Kidney epithelial cell (primary cell): ENCODE results near the gene MAP3K4. TPM values are rescaled to one million over a fixed set of nuclear protein-coding genes. Genes with fewer than 3 reads are reported as not detected.
"Not testable (repeated sequence)": the region's sequence is repeated elsewhere in the genome, so short reads cannot be mapped to it uniquely, and the experiment has no call there.

Experiments used
- DNase-seq: peaks from one replicate; pipeline ENCODE4 v3.0.0-alpha.2; 2010; ENCODE audit warnings: low read depth
- H3K27me3 ChIP-seq: 2 replicates; pipeline ENCODE4 v1.6.0; 2011; ENCODE audit warnings: low read length; ENCODE audit not compliant: control insufficient read depth, insufficient read depth
- H3K36me3 ChIP-seq: 2 replicates; pipeline ENCODE4 v1.5.1; 2011; ENCODE audit warnings: low read length; ENCODE audit not compliant: control insufficient read depth, insufficient read depth
- H3K4me3 ChIP-seq: 2 replicates; pipeline ENCODE4 v1.5.1; 2011; ENCODE audit warnings: low read depth, mild to moderate bottlenecking, control low read depth, low read length
- total RNA-seq: library from RNA; depleted of rRNA; stranded (reverse); fragments of >200 nt; gene quantifications from 2 replicates; pipeline ENCODE4 v1.2.3, GENCODE V29; 2015
- TF ChIP-seq, protein P1 (sequence below): IDR thresholded peaks from 2 replicates; pipeline ENCODE4 v1.5.1; 2011; ENCODE audit warnings: mild to moderate bottlenecking, moderate library complexity, low read length, control low read depth, inconsistent platforms; ENCODE audit not compliant: insufficient read depth, poor library complexity, severe bottlenecking

MAP3K4 gene
- total RNA-seq, 1 donor from 2014 or later, result 22.5 TPM

- Histone ChIP-seq H3K36me3 (no peaks in the 10 kb centered on the region), H3K4me3 (no peak overlapping the region), H3K27me3 (no peaks in the 10 kb centered on the region)
- peak; percentile 48 for DNase-seq
- TF ChIP-seq, protein P1, sequence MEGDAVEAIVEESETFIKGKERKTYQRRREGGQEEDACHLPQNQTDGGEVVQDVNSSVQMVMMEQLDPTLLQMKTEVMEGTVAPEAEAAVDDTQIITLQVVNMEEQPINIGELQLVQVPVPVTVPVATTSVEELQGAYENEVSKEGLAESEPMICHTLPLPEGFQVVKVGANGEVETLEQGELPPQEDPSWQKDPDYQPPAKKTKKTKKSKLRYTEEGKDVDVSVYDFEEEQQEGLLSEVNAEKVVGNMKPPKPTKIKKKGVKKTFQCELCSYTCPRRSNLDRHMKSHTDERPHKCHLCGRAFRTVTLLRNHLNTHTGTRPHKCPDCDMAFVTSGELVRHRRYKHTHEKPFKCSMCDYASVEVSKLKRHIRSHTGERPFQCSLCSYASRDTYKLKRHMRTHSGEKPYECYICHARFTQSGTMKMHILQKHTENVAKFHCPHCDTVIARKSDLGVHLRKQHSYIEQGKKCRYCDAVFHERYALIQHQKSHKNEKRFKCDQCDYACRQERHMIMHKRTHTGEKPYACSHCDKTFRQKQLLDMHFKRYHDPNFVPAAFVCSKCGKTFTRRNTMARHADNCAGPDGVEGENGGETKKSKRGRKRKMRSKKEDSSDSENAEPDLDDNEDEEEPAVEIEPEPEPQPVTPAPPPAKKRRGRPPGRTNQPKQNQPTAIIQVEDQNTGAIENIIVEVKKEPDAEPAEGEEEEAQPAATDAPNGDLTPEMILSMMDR, result no peak
Observed at GRCh38 chr6:160974304-160974771, 17.2 kb upstream of the MAP3K4 start.

DNA sequence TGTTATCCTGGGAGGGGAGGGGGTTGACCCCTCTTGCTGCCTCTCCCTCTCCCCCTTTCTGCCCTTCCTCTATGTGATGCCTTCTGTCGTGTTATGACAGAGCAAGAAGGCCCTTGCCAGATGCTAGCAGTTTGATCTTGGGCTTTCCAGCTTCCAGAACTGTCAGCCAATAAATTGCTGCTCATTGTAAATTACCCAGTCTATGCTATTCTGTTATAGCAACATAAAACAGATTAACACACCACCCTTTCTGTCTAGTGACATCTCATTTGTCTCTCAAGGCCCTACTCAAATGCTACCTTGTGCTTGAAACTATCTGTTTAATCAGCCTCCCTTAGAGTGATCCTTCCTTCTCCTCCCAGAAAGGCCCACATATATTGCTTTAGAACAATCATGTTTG, 16.4 kb upstream of the MAP3K4 start:
- Histone ChIP-seq H3K27me3 (no peaks in the 10 kb centered on the region), H3K4me3 (no peak overlapping the region), H3K36me3 (no peaks in the 10 kb centered on the region)
- DNase-seq, result no peak
- TF ChIP-seq, protein P1, result no peak

DNA sequence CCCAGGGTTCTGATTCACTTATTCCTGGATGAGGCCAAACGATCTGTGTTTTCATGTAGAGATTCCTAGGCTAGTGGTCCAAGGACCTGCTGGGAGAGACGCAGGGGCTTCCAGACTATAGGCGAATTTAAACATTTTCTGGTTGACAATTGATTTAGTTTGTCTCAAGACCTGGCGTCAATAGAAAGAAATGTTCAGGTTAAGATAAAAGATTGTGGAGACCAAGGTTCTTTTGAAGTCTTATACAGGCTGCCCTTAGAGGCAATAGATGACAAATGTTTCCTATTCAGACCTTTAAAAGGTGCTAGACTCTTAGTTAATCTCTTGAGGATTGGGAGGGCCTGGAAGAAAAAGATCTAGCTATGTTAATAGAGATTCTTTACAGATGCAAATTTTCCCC, 15.6 kb upstream of the MAP3K4 start:
- not testable (repeated sequence) for H3K27me3 ChIP-seq

GRCh38 chr6:160978141-160978901, 13.2 kb upstream of the MAP3K4 start:
- TF ChIP-seq, protein P1, result no peak
- Histone ChIP-seq H3K4me3 (no peak overlapping the region), H3K36me3 (no peaks in the 10 kb centered on the region), H3K27me3 (no peaks in the 10 kb centered on the region)
- DNase-seq, result no peak

More for the DNA sequence above, 15.6 kb upstream of the MAP3K4 start:
- H3K4me3 ChIP-seq, H3K36me3 ChIP-seq, DNase-seq: not testable (repeated sequence)

GRCh38 chr6:160979061-160979708, 12.4 kb upstream of the MAP3K4 start:
- DNase-seq, result no peak
- Histone ChIP-seq H3K27me3 (no peaks in the 10 kb centered on the region), H3K4me3 (no peak overlapping the region), H3K36me3 (no peaks in the 10 kb centered on the region)
- TF ChIP-seq, protein P1, result no peak

DNA sequence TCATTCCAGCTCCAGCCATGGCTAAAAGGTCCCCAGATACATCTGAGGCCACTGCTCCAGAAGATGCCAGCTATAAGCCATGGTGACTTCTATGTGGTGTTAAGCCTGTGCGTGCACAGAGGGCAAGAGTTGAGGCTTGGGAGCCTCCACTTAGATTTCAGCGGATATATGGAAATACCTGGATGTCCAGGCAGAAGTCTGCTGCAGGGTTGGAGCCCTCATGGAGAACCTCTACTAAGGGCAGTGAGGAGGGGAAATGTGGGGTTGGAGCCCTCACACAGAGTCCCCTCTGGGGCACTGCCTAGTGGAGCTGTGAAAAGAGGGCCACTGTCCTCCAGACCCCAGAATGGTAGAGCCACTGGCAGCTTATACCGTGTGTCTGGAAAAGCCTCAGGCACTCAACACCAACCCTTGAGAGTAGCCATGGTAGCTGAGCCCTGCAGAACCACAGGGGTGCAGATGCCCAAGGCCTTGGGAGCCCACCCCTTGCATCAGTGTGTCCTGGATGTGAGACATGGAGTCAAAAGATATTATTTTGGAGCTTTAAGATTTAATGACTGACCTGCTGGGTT, 8.1 kb upstream of the MAP3K4 start:
- not testable (repeated sequence) for DNase-seq, H3K27me3 ChIP-seq

GRCh38 chr6:160986851-160987250, 4.7 kb upstream of the MAP3K4 start:
- Histone ChIP-seq H3K36me3 (no peaks in the 10 kb centered on the region), H3K27me3 (no peaks in the 10 kb centered on the region), H3K4me3 (no peak overlapping the region)
- TF ChIP-seq, protein P1, result no peak
- DNase-seq, result no peak

More for the DNA sequence above, 8.1 kb upstream of the MAP3K4 start:
- H3K36me3 ChIP-seq, H3K4me3 ChIP-seq: not testable (repeated sequence)
